ENCODE measurements around the gene NWD2.

Gene NWD2

GRCh38 chr4:37439809-37440474 lies 195.4 kb downstream of the NWD2 start:
- DNase-seq (ENCODE audit: extremely low read depth, low read depth): no peak
- no peak for TF ChIP-seq CTCF (IDR thresholded peaks at IDR 0.05; ENCODE audit: low read depth, low read length)

- TF ChIP-seq CTCF (IDR thresholded peaks at IDR 0.05; ENCODE audit: low read depth, low read length): no peak
- DNase-seq (ENCODE audit: extremely low read depth, low read depth): no peak
Measured at GRCh38 chr4:37440501-37440900, 196.0 kb downstream of the NWD2 start.

GRCh38 chr4:37441231-37442061 lies 196.9 kb downstream of the NWD2 start:
- no peak for TF ChIP-seq CTCF (IDR thresholded peaks at IDR 0.05; ENCODE audit: low read depth, low read length)
- DNase-seq (ENCODE audit: extremely low read depth, low read depth): no peak

GRCh38 chr4:37442062-37442323 lies 197.4 kb downstream of the NWD2 start:
- DNase-seq (ENCODE audit: extremely low read depth, low read depth): no peak
- TF ChIP-seq CTCF (IDR thresholded peaks at IDR 0.05; ENCODE audit: low read depth, low read length): no peak

GRCh38 chr4:37443137-37443536 lies 198.6 kb downstream of the NWD2 start:
- no peak for DNase-seq (ENCODE audit: extremely low read depth, low read depth)
- TF ChIP-seq CTCF (IDR thresholded peaks at IDR 0.05; ENCODE audit: low read depth, low read length): no peak

- DNase-seq (ENCODE audit: extremely low read depth, low read depth): no peak
- TF ChIP-seq CTCF (IDR thresholded peaks at IDR 0.05; ENCODE audit: low read depth, low read length): no peak
Measured at GRCh38 chr4:37445023-37445422, 200.5 kb downstream of the NWD2 start.

- no peak for TF ChIP-seq CTCF (IDR thresholded peaks at IDR 0.05; ENCODE audit: low read depth, low read length)
- no peak for DNase-seq (ENCODE audit: extremely low read depth, low read depth)
Measured at GRCh38 chr4:37446016-37446415, 201.5 kb downstream of the NWD2 start.

Measured in AG09319 (cell line).